Panc1 (cell line): ENCODE measurements around the gene VWA5B1. TPM values are rescaled to one million over a fixed set of nuclear protein-coding genes. Genes with fewer than 3 reads are reported as not detected.

ENCODE experiments used
- ATAC-seq: fragments of 200-7000 bp; cut with Tn5 transposase; 2 replicates; pipeline ENCODE4 v1.9.1; 2020; ENCODE audit warnings: mild to moderate bottlenecking, moderate library complexity
- BruUV-seq: library from RNA; stranded (reverse); fragments of 400-500 nt; replicated peaks from 2 replicates; lab custom pipeline; 2021; lab: Mats Ljungman, UMichigan
- CTCF ChIA-PET: fragments of 300-600 bp; sonication (Branson Sonifier 250); formaldehyde crosslinking; loops from one replicate; lab custom pipeline; 2022; ENCODE audit warnings: antibody characterized with exemption; lab: Charles Lee
- POLR2A ChIA-PET: fragments of 300-600 bp; sonication (Branson Sonifier 250); formaldehyde crosslinking; loops from one replicate; lab custom pipeline; 2022; ENCODE audit warnings: antibody characterized with exemption; lab: Charles Lee
- DNase-seq: peaks from one replicate; pipeline ENCODE4 v3.0.0-alpha.2; 2010; ENCODE audit warnings: low read depth, low spot score
- H3K27ac ChIP-seq: 2 replicates; pipeline ENCODE4 v1.5.1; 2011; ENCODE audit warnings: mild to moderate bottlenecking, low read length, inconsistent platforms
- H3K27me3 ChIP-seq: fragments of 200-500 bp; sonication (Bioruptor generic); 2 replicates; pipeline ENCODE4 v1.6.0; 2014; ENCODE audit warnings: low read length, inconsistent platforms; ENCODE audit not compliant: control insufficient read depth, insufficient read depth
- H3K36me3 ChIP-seq: fragments of 200-500 bp; sonication (Bioruptor generic); 2 replicates; pipeline ENCODE4 v1.5.1; 2014; ENCODE audit warnings: inconsistent platforms, mild to moderate bottlenecking, low read length, moderate library complexity; ENCODE audit not compliant: control insufficient read depth, insufficient read depth
- H3K4me1 ChIP-seq: 2 replicates; pipeline ENCODE4 v1.5.1; 2011; ENCODE audit warnings: inconsistent platforms, mild to moderate bottlenecking, low read length, moderate library complexity; ENCODE audit not compliant: control insufficient read depth, insufficient read depth
- H3K4me3 ChIP-seq, 2 experiments: 2 replicates each; pipeline ENCODE4 v1.5.1; 2011 to 2012; ENCODE audit warnings: low read depth in 2 of 2, low read length in 2 of 2, mild to moderate bottlenecking in 2 of 2, inconsistent platforms in 1 of 2, moderate library complexity in 1 of 2
- H3K9me3 ChIP-seq: fragments of 200-500 bp; sonication (Bioruptor generic); 2 replicates; pipeline ENCODE4 v1.5.1; 2014; ENCODE audit warnings: low read depth, mild to moderate bottlenecking, inconsistent platforms, low read length, moderate library complexity; ENCODE audit not compliant: control insufficient read depth, insufficient read depth
- POLR2AphosphoS5 ChIP-seq: IDR thresholded peaks from 2 replicates; pipeline ENCODE4 v1.6.1; 2012; ENCODE audit warnings: mild to moderate bottlenecking, low read depth, low read length, moderate library complexity
- SIN3A ChIP-seq: IDR thresholded peaks from 2 replicates; pipeline ENCODE4 v1.6.1; 2012; ENCODE audit warnings: low read depth, mild to moderate bottlenecking, low read length, moderate library complexity, borderline replicate concordance; ENCODE audit not compliant: insufficient read depth
- TCF7L2 ChIP-seq: IDR thresholded peaks from 2 replicates; pipeline ENCODE4 v1.6.1; 2011; ENCODE audit warnings: mild to moderate bottlenecking, low read depth, low read length, inconsistent platforms
- in situ Hi-C: cut with HindIII; loops from 2 replicates; pipeline ENCODE4 v1.10.0; 2016; ENCODE audit warnings: low sequenced_read_pairs, low pct_unique_long_range_greater_than_20kb
- intact Hi-C: fragments of 100-400 bp; cut with micrococcal nuclease; formaldehyde crosslinking; loops from one replicate; pipeline ENCODE4 v1.10.0; 2022; ENCODE audit not compliant: unreplicated experiment
- total RNA-seq: library from RNA; stranded (reverse); gene quantifications from one replicate; pipeline ENCODE4 v1.2.1, GENCODE V29; 2021; ENCODE audit not compliant: unreplicated experiment
- TF ChIP-seq, protein P1 (sequence below): fragments of 450-650 bp; IDR thresholded peaks from 2 replicates; pipeline ENCODE4 v1.5.1; 2017; ENCODE audit warnings: mild to moderate bottlenecking
- TF ChIP-seq, protein P2 (sequence below), 2 experiments: IDR thresholded peaks; 2 replicates each; pipeline ENCODE4 v1.6.1; 2011 to 2012; ENCODE audit warnings: low read depth in 2 of 2, control low read depth in 1 of 2, low read length in 1 of 2, mild to moderate bottlenecking in 1 of 2, moderate library complexity in 1 of 2; ENCODE audit not compliant: insufficient read depth in 1 of 2

The VWA5B1 gene
- total RNA-seq, 1 experiment from 2014 or later = not detected

- Histone ChIP-seq H3K27ac (no peak overlapping the region), H3K36me3 (no peaks in the 10 kb centered on the region), H3K4me1 (no peaks in the 10 kb centered on the region), H3K9me3 (no peaks in the 10 kb centered on the region), H3K4me3 (no peak overlapping the region), H3K27me3 (peaks cover 5% of the 10 kb centered on the region)
- TF ChIP-seq POLR2AphosphoS5 = no peak
- CTCF ChIA-PET = no interaction called here
- ATAC-seq (peak; percentile 59; the same call in 1 of the 2 replicates), DNase-seq (no peak)
- BruUV-seq = no TSS peak
- intact Hi-C loops = no loop called here
- POLR2A ChIA-PET = no interaction called here
- in situ Hi-C loops = no loop called here
Observed at GRCh38 chr1:20302108-20302471, 11.4 kb downstream of the VWA5B1 start.

- BruUV-seq = no TSS peak
- POLR2A ChIA-PET = no interaction called here
Observed at GRCh38 chr1:20307026-20307425, 16.4 kb downstream of the VWA5B1 start.

DNA sequence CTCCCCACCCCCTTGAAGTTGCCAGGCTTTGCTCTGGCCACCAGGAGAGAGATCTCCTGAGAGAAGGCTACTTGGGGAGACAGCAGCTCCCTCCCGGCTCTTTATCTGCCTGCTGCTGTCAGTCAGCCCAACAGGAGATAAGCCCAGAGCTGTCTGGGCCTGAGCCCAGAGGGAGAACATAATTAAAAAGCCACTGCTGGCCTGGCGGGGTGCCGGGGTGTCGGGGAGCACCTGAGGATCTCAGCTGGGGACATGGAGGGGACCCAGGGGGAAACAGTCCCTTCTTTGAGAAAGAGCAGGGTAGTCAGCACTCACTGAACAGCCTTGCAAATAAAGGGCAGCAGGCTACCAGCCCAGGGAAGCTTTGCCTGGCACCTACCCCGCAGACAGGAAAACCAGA is 17.9 kb downstream of the VWA5B1 start:
- H3K27ac ChIP-seq = no peak overlapping the region
- intact Hi-C loops (no loop called here), in situ Hi-C loops (no loop called here)
- H3K4me1 ChIP-seq = no peaks in the 10 kb centered on the region
- TF ChIP-seq POLR2AphosphoS5 (no peak), SIN3A (no peak), TCF7L2 (no peak)
- TF ChIP-seq, protein P1, sequence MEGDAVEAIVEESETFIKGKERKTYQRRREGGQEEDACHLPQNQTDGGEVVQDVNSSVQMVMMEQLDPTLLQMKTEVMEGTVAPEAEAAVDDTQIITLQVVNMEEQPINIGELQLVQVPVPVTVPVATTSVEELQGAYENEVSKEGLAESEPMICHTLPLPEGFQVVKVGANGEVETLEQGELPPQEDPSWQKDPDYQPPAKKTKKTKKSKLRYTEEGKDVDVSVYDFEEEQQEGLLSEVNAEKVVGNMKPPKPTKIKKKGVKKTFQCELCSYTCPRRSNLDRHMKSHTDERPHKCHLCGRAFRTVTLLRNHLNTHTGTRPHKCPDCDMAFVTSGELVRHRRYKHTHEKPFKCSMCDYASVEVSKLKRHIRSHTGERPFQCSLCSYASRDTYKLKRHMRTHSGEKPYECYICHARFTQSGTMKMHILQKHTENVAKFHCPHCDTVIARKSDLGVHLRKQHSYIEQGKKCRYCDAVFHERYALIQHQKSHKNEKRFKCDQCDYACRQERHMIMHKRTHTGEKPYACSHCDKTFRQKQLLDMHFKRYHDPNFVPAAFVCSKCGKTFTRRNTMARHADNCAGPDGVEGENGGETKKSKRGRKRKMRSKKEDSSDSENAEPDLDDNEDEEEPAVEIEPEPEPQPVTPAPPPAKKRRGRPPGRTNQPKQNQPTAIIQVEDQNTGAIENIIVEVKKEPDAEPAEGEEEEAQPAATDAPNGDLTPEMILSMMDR = no peak
- TF ChIP-seq, protein P2, sequence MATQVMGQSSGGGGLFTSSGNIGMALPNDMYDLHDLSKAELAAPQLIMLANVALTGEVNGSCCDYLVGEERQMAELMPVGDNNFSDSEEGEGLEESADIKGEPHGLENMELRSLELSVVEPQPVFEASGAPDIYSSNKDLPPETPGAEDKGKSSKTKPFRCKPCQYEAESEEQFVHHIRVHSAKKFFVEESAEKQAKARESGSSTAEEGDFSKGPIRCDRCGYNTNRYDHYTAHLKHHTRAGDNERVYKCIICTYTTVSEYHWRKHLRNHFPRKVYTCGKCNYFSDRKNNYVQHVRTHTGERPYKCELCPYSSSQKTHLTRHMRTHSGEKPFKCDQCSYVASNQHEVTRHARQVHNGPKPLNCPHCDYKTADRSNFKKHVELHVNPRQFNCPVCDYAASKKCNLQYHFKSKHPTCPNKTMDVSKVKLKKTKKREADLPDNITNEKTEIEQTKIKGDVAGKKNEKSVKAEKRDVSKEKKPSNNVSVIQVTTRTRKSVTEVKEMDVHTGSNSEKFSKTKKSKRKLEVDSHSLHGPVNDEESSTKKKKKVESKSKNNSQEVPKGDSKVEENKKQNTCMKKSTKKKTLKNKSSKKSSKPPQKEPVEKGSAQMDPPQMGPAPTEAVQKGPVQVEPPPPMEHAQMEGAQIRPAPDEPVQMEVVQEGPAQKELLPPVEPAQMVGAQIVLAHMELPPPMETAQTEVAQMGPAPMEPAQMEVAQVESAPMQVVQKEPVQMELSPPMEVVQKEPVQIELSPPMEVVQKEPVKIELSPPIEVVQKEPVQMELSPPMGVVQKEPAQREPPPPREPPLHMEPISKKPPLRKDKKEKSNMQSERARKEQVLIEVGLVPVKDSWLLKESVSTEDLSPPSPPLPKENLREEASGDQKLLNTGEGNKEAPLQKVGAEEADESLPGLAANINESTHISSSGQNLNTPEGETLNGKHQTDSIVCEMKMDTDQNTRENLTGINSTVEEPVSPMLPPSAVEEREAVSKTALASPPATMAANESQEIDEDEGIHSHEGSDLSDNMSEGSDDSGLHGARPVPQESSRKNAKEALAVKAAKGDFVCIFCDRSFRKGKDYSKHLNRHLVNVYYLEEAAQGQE (IDR thresholded peaks at IDR 0.05; ENCODE audit: insufficient read depth in 1 of 2, low read depth in 2 of 2, low read length in 1 of 2) = no peak
- no peaks in the 10 kb centered on the region for H3K36me3 ChIP-seq
- no peak for DNase-seq
- ChIA-PET CTCF (no interaction called here), POLR2A (no interaction called here)
- H3K27me3 ChIP-seq = no peaks in the 10 kb centered on the region
- no TSS peak for BruUV-seq
- H3K9me3 ChIP-seq = no peaks in the 10 kb centered on the region
- H3K4me3 ChIP-seq = no peak overlapping the region
- no peak for ATAC-seq

More at GRCh38 chr1:20307026-20307425, 16.4 kb downstream of the VWA5B1 start:
- Histone ChIP-seq H3K4me1 (no peaks in the 10 kb centered on the region), H3K27ac (no peak overlapping the region), H3K36me3 (no peaks in the 10 kb centered on the region), H3K4me3 (no peak overlapping the region), H3K9me3 (no peaks in the 10 kb centered on the region), H3K27me3 (no peaks in the 10 kb centered on the region)
- ATAC-seq (no peak), DNase-seq (no peak)
- TF ChIP-seq, protein P2 (IDR thresholded peaks at IDR 0.05; ENCODE audit: insufficient read depth in 1 of 2, low read depth in 2 of 2, low read length in 1 of 2) = no peak
- TF ChIP-seq POLR2AphosphoS5 (no peak), SIN3A (no peak), TCF7L2 (no peak)
- TF ChIP-seq, protein P1 = no peak
- intact Hi-C loops (no loop called here), in situ Hi-C loops (no loop called here)
- CTCF ChIA-PET = no interaction called here
